A673 (cell line): Measurements from ENCODE around the gene SKA2. TPM values are rescaled to one million over a fixed set of nuclear protein-coding genes. Genes with fewer than 3 reads are reported as not detected.

Experiments used
- BruUV-seq: library from RNA; stranded (reverse); fragments of 400-500 nt; replicated peaks from 2 replicates; lab custom pipeline; 2021; lab: Mats Ljungman, UMichigan
- CTCF ChIA-PET: fragments of 300-600 bp; sonication (Branson Sonifier 250); formaldehyde crosslinking; loops from one replicate; lab custom pipeline; 2022; ENCODE audit warnings: antibody characterized with exemption; lab: Charles Lee
- POLR2A ChIA-PET: fragments of 300-600 bp; sonication (Branson Sonifier 250); formaldehyde crosslinking; loops from one replicate; lab custom pipeline; 2022; ENCODE audit warnings: antibody characterized with exemption; ENCODE audit not compliant: low non-redundant PET; lab: Charles Lee
- DNase-seq: peaks from one replicate; pipeline ENCODE4 v3.0.0-alpha.2; 2015; ENCODE audit warnings: low spot score
- H3K27ac ChIP-seq: fragments of 200-600 bp; sonication (generic); 2 replicates; pipeline ENCODE4 v1.5.1; 2016; ENCODE audit warnings: mixed run types, low read depth, mild to moderate bottlenecking, mixed read lengths, antibody characterized with exemption, low read length; ENCODE audit not compliant: poor library complexity, severe bottlenecking
- H3K27me3 ChIP-seq: fragments of 200-600 bp; sonication (generic); replicated peaks from 2 replicates; pipeline ENCODE4 v1.6.1; 2017; ENCODE audit warnings: mixed run types, low read depth, mild to moderate bottlenecking, mixed read lengths, antibody characterized with exemption, low read length; ENCODE audit not compliant: insufficient read depth, poor library complexity
- H3K36me3 ChIP-seq: fragments of 200-600 bp; sonication (generic); 2 replicates; pipeline ENCODE4 v1.6.1; 2016; ENCODE audit warnings: mixed run types, mild to moderate bottlenecking, mixed read lengths, antibody characterized with exemption, low read length; ENCODE audit not compliant: insufficient read depth, poor library complexity, severe bottlenecking
- H3K4me1 ChIP-seq: fragments of 200-600 bp; sonication (generic); 2 replicates; pipeline ENCODE4 v1.6.1; 2017; ENCODE audit warnings: mixed run types, mild to moderate bottlenecking, mixed read lengths, antibody characterized with exemption, low read length; ENCODE audit not compliant: insufficient read depth, poor library complexity, severe bottlenecking
- H3K4me3 ChIP-seq: fragments of 200-600 bp; sonication (generic); 2 replicates; pipeline ENCODE4 v1.5.1; 2016; ENCODE audit warnings: low read depth, mixed run types, mild to moderate bottlenecking, mixed read lengths, low read length; ENCODE audit not compliant: poor library complexity, severe bottlenecking
- H3K9me3 ChIP-seq: fragments of 200-600 bp; sonication (generic); 2 replicates; pipeline ENCODE4 v1.6.1; 2016; ENCODE audit warnings: mixed run types, low read depth, mild to moderate bottlenecking, mixed read lengths, antibody characterized with exemption, low read length; ENCODE audit not compliant: poor library complexity, severe bottlenecking
- CTCF ChIP-seq: fragments of 300-800, 200-600 bp; sonication (generic); conservative IDR thresholded peaks from 2 replicates; pipeline ENCODE4 v1.5.1; 2017; ENCODE audit warnings: low read depth, mild to moderate bottlenecking, antibody characterized with exemption, low read length, moderate library complexity, mixed read lengths
- EZH2 ChIP-seq: fragments of 200-600 bp; sonication (generic); IDR thresholded peaks from 2 replicates; pipeline ENCODE4 v1.6.1; 2017; ENCODE audit warnings: borderline replicate concordance, low read depth, mild to moderate bottlenecking, mixed read lengths, antibody characterized with exemption, low read length; ENCODE audit not compliant: poor library complexity, severe bottlenecking
- intact Hi-C: fragments of 100-400 bp; cut with micrococcal nuclease; formaldehyde crosslinking; loops from one replicate; pipeline ENCODE4 v1.10.0; 2022; ENCODE audit not compliant: unreplicated experiment
- total RNA-seq: library from RNA; stranded (reverse); gene quantifications from 2 replicates; pipeline ENCODE4 v1.2.3, GENCODE V29; 2021

SKA2 gene
- total RNA-seq, 1 experiment from 2014 or later, result 127 TPM

GRCh38 chr17:59131131-59131530 lies 23.9 kb downstream of the SKA2 start:
- TF ChIP-seq CTCF (no peak), EZH2 (no peak)
- peaks cover 15% of the 10 kb centered on the region for H3K36me3 ChIP-seq
- CTCF ChIA-PET, result no interaction called here
- H3K27ac ChIP-seq, result no peak overlapping the region
- POLR2A ChIA-PET, result no interaction called here
- intact Hi-C loops, result no loop called here
- no TSS peak for BruUV-seq
- no peaks in the 10 kb centered on the region for H3K27me3 ChIP-seq
- no peaks in the 10 kb centered on the region for H3K9me3 ChIP-seq
- no peaks in the 10 kb centered on the region for H3K4me1 ChIP-seq
- DNase-seq, result no peak
- no peak overlapping the region for H3K4me3 ChIP-seq

DNA sequence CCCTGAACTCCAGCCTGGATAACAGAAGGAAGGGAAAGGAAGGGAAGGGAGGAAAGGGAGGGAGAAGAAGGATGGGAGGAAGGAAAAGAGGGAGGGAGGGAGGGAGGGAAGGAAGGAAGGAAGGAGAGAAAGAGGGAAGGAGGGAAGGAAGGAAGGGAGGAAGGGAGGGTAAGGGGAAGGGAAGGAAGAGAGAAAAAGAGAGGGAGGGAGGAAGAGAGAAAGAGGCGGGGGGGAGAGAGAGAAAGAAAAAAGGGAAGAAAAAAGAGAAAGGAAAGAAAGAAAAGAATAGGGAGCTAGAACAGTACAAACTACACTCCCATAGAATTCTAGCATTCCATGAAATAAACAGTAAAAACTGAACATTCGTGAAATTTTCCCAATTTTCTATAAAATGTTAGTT lies 25.2 kb downstream of the SKA2 start:
- Histone ChIP-seq H3K4me3 (no peak overlapping the region), H3K27ac (no peak overlapping the region), H3K27me3 (no peaks in the 10 kb centered on the region), H3K9me3 (no peaks in the 10 kb centered on the region), H3K36me3 (peaks cover 15% of the 10 kb centered on the region), H3K4me1 (no peaks in the 10 kb centered on the region)
- ChIA-PET CTCF (no interaction called here), POLR2A (interaction anchor here (0.6 kb wide), 1 partner anchor 16 kb away, joined by 14 read pairs; no protein-coding TSS in a partner anchor)
- intact Hi-C loops, result no loop called here
- no peak for DNase-seq
- TF ChIP-seq CTCF (no peak), EZH2 (no peak)
- BruUV-seq, result no TSS peak

- H3K4me1 ChIP-seq, result no peaks in the 10 kb centered on the region
- no peak overlapping the region for H3K27ac ChIP-seq
- CTCF ChIA-PET, result no interaction called here
- POLR2A ChIA-PET, result no interaction called here
- H3K9me3 ChIP-seq, result no peaks in the 10 kb centered on the region
- intact Hi-C loops, result no loop called here
- no peaks in the 10 kb centered on the region for H3K27me3 ChIP-seq
- TF ChIP-seq EZH2 (no peak), CTCF (no peak)
- H3K4me3 ChIP-seq, result no peak overlapping the region
- no peak for DNase-seq
- BruUV-seq, result no TSS peak
- H3K36me3 ChIP-seq, result peaks cover 21% of the 10 kb centered on the region
Measured at GRCh38 chr17:59126809-59127417, 28.1 kb downstream of the SKA2 start.
